Esophagus muscularis mucosa (tissue), 4 donors: ENCODE results near the gene PPP1R27. TPM values are rescaled to one million over a fixed set of nuclear protein-coding genes. Genes with fewer than 3 reads are reported as not detected.

Experiments
- DNase-seq: peaks from one replicate; pipeline ENCODE4 v3.0.0-alpha.2; 2017; ENCODE audit errors: extremely low spot score
- H3K27ac ChIP-seq, 4 donors: fragments of 200-600 bp; sonication (generic); replicated peaks in 1 of 4; 1 replicate in 3 of 4; 2 replicates in 1 of 4; pipeline ENCODE4 v1.5.1; 2016 to 2019; ENCODE audit warnings: mild to moderate bottlenecking in 1 of 4
- H3K27me3 ChIP-seq, 4 donors: fragments of 200-600 bp; sonication (generic); one replicate each; pipeline versions ENCODE4 v1.5.1 to v1.6.0; 2016 to 2019
- H3K36me3 ChIP-seq, 4 donors: fragments of 200-600 bp; sonication (generic); one replicate each; pipeline ENCODE4 v1.5.1; 2016 to 2019
- H3K4me1 ChIP-seq, 4 donors: fragments of 200-600 bp; sonication (generic); one replicate each; pipeline ENCODE4 v1.5.1; 2016 to 2019
- H3K4me3 ChIP-seq, 4 donors: fragments of 200-600 bp; sonication (generic); 1 replicate in 2 of 4; 2 replicates in 2 of 4; pipeline ENCODE4 v1.5.1; 2016 to 2019; ENCODE audit warnings: mild to moderate bottlenecking in 4 of 4, moderate library complexity in 1 of 4
- H3K9me3 ChIP-seq, 4 donors: fragments of 200-600 bp; sonication (generic); 1 replicate in 3 of 4; 2 replicates in 1 of 4; pipeline ENCODE4 v1.5.1; 2016 to 2019
- CTCF ChIP-seq, 3 experiments: fragments of 200-600 bp in 2 of 3; fragments of 450-650 bp in 1 of 3; sonication (generic) in 2 of 3; IDR thresholded peaks; one replicate each; pipeline ENCODE4 v1.5.1; 2017 to 2019; ENCODE audit warnings: antibody characterized with exemption in 3 of 3, mild to moderate bottlenecking in 2 of 3, moderate library complexity in 1 of 3
- EP300 ChIP-seq: sonication (generic); formaldehyde crosslinking; IDR thresholded peaks from one replicate; pipeline ENCODE4 v1.6.1; 2017; ENCODE audit warnings: antibody characterized with exemption
- POLR2A ChIP-seq: fragments of 450-650 bp; IDR thresholded peaks from one replicate; pipeline ENCODE4 v1.6.1; 2017; ENCODE audit warnings: antibody characterized with exemption, moderate library complexity, mild to moderate bottlenecking, low read depth
- POLR2AphosphoS5 ChIP-seq, 2 donors: sonication (generic); formaldehyde crosslinking; IDR thresholded peaks; one replicate each; pipeline ENCODE4 v1.6.1; 2017; ENCODE audit warnings: antibody characterized with exemption in 2 of 2
- WGBS: methylation state at CpG from one replicate; pipeline ENCODE4 v1.1.5; 2018; 5-methylcytosine and 5-hydroxymethylcytosine counted together
- intact Hi-C: fragments of 100-400 bp; cut with DNase I; formaldehyde crosslinking; loops from one replicate; pipeline ENCODE4 v1.15.1; 2023
- total RNA-seq, 4 donors: library from RNA; depleted of rRNA; stranded (reverse); fragments of >200 nt; gene quantifications; one replicate each; pipeline versions ENCODE4 v1.1.0 to v1.2.1, GENCODE V29; 2016

PPP1R27 gene
- total RNA-seq, 4 donors from 2014 or later, result not detected

DNA sequence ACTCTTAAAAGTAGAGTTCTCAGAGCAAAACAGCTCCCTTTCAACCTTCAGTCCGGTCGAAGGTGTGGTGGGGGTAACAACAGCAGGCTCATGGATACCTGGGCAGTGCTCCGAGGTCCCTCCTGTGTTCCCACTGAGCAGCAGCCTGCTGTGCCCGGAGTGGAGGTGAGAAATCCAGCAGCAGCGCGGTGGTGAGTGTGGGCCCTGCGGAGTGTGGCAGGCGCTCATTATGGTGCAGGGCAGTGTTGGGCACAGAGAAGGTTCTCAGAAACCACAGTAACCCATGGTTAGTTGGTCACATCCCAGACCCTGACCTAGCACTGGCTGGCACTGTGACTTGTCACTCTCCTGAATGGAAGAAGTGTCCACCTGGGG lies 30.5 kb upstream of the PPP1R27 start:
- H3K27ac ChIP-seq, result peak overlapping the region in 2 of 4 donors; percentile 9 to 34
- H3K27me3 ChIP-seq, result no peaks in the 10 kb centered on the region
- TF ChIP-seq POLR2AphosphoS5 (IDR thresholded peaks at IDR 0.05) (no peak), CTCF (IDR thresholded peaks at IDR 0.05) (no peak), EP300 (no peak), POLR2A (no peak)
- intact Hi-C loops, result no loop called here
- DNase-seq, result no peak
- WGBS, result 94% methylated on average over 8 of the region's 8 CpGs
- peaks cover 17 to 51% (median 34%) of the 10 kb centered on the region in 4 donors for H3K36me3 ChIP-seq
- no peaks in the 10 kb centered on the region for H3K9me3 ChIP-seq
- no peak overlapping the region for H3K4me3 ChIP-seq
- H3K4me1 ChIP-seq, result peaks cover 61 to 79% (median 68%) of the 10 kb centered on the region in 4 donors

DNA sequence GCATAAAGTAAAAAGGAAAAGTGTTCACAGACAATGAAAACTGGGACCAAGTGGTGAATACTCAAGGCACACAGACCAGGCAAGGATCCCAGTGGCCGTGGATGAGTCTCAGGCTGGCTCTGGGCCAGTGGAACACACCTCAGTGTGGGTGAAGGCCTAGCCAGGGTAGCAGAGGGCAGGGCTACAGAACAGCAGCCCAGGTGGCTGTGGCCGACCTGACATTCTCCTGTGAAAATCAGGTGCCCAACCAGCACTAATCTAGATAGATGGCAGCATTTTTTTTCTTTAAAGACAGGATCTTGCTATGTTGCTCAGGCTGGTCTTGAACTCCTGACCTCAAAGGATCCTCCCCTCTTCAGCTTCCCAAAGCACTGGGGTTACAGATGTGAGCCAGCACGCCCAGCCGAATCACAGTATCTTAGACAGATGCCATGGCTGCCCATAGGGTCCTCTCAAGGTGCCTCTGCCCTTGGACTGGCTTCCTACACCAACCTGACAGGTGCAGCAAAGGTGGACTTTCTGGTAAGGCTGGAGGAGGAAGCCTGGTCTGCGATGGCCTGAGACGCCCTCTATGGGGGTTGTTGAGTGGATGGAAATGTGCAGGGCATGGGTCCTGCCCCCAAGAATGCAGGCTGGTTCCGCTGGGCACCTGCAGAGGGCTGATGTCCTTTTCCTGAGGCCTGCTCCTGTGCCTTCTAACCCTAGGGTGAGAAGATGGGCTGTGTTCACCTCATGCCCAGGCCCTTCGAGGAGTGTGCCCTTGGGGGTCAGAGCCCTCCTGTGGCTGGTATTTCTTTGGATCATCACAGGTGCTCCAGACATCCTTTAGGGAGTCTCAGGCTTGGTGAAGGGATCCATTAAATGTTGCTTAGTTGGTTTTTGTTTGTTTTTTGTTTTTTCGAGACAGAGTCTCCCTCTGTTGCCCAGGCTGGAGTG lies 29.3 kb upstream of the PPP1R27 start:
- Histone ChIP-seq H3K4me3 (no peak overlapping the region), H3K4me1 (peaks cover 57 to 76% (median 64%) of the 10 kb centered on the region in 4 donors), H3K36me3 (peaks cover 12 to 43% (median 27%) of the 10 kb centered on the region in 4 donors), H3K27ac (peak overlapping the region in 1 of 4 donors; percentile 11), H3K27me3 (no peaks in the 10 kb centered on the region), H3K9me3 (no peaks in the 10 kb centered on the region)
- no peak for DNase-seq
- intact Hi-C loops, result loop anchor here (5.0 kb wide), 1 partner anchor 53 kb away; the partner anchor contains the start of gene SIRT7
- TF ChIP-seq EP300 (no peak), CTCF (IDR thresholded peaks at IDR 0.05) (no peak), POLR2AphosphoS5 (IDR thresholded peaks at IDR 0.05) (no peak), POLR2A (no peak)
- 76% methylated on average over 7 of the region's 9 CpGs for WGBS

DNA sequence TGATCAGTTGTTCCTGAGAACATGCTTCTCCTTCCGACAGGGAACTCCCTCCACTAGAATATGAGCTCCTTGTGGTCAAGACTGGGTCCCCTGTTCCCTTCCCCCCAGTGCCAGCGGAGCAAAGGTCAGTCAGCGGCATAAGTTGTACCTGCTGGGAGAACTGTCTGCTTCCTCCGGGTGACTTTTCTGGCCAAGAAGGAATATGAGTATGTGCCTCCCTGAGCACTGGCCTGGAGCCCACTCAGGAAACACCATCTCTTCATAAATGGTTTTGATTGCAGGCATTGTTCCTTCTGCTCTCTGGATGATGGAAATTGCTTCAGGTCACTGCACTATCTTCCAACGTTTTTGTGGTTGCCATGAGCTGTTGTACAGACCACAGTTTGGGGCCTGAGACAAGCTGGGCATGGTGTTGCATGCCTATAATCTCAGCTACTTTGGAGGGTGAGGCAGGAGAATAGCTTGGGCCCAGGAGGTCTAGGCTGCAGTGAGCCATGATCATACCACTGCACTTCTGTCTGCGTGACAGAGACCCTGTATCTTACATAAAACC lies 28.3 kb upstream of the PPP1R27 start:
- H3K9me3 ChIP-seq, result no peaks in the 10 kb centered on the region
- H3K4me1 ChIP-seq, result peaks cover 57 to 76% (median 64%) of the 10 kb centered on the region in 4 donors
- peaks cover 11 to 43% (median 27%) of the 10 kb centered on the region in 4 donors for H3K36me3 ChIP-seq
- no peaks in the 10 kb centered on the region for H3K27me3 ChIP-seq
- TF ChIP-seq EP300, result no peak
- H3K27ac ChIP-seq, result peak overlapping the region in 3 of 4 donors; percentile 3 to 11 (median 11)
- no peak for DNase-seq
- intact Hi-C loops, result loop anchor here (5.0 kb wide), 1 partner anchor 54 kb away; the partner anchor contains the start of gene SIRT7
- WGBS, result 75% methylated on average over 6 of the region's 6 CpGs
- no peak overlapping the region for H3K4me3 ChIP-seq

GRCh38 chr17:81860756-81861568 lies 26.1 kb upstream of the PPP1R27 start:
- intact Hi-C loops, result loop anchor here (5.0 kb wide), 1 partner anchor 56 kb away; the partner anchor contains the start of gene SIRT7

More at GRCh38 chr17:81860756-81861568, 26.1 kb upstream of the PPP1R27 start:
- Histone ChIP-seq H3K4me1 (peaks cover 44 to 74% (median 55%) of the 10 kb centered on the region in 4 donors), H3K36me3 (peaks cover 9 to 51% (median 34%) of the 10 kb centered on the region in 4 donors), H3K4me3 (peak overlapping the region; percentile 74 to 89 (median 82)), H3K9me3 (no peaks in the 10 kb centered on the region), H3K27ac (peak overlapping the region; percentile 93 to 97 (median 96)), H3K27me3 (no peaks in the 10 kb centered on the region)
- 0% methylated on average over 62 of the region's 74 CpGs for WGBS
- TF ChIP-seq POLR2AphosphoS5 (IDR thresholded peaks at IDR 0.05), result peak; percentile 99 to 100
- no peak for TF ChIP-seq EP300
- TF ChIP-seq CTCF (IDR thresholded peaks at IDR 0.05), result peak in 1 of 3 experiments; percentile 17
- peak; percentile 98 for TF ChIP-seq POLR2A
- DNase-seq, result peak; percentile 100
